Loucy (cell line): ENCODE data around the gene GP1BA.

Source experiments
- H2AFZ ChIP-seq: fragments of 200-600 bp; sonication (generic); 2 replicates; pipeline ENCODE4 v1.6.0; 2016; ENCODE audit warnings: antibody characterized with exemption, mild to moderate bottlenecking, low read length, moderate library complexity
- H3F3A ChIP-seq: fragments of 200-600 bp; 2 replicates; pipeline ENCODE4 v1.6.0; 2016; ENCODE audit warnings: antibody characterized with exemption, low read depth, mild to moderate bottlenecking
- H3K27me3 ChIP-seq: fragments of 200-600 bp; sonication (generic); 2 replicates; pipeline ENCODE4 v1.6.1; 2014; ENCODE audit warnings: low read length, mild to moderate bottlenecking; ENCODE audit not compliant: insufficient read depth, poor library complexity, severe bottlenecking
- H3K36me3 ChIP-seq: fragments of 200-600 bp; sonication (generic); 2 replicates; pipeline ENCODE4 v1.6.1; 2016; ENCODE audit warnings: low read length; ENCODE audit not compliant: insufficient read depth
- H3K4me1 ChIP-seq: fragments of 200-600 bp; sonication (generic); 2 replicates; pipeline ENCODE4 v1.5.1; 2014; ENCODE audit warnings: low read length, mild to moderate bottlenecking; ENCODE audit not compliant: insufficient read depth, poor library complexity, severe bottlenecking
- H3K4me2 ChIP-seq: fragments of 200-600 bp; sonication (generic); 2 replicates; pipeline ENCODE4 v1.6.0; 2014; ENCODE audit warnings: antibody characterized with exemption, low read length, low read depth, mild to moderate bottlenecking; ENCODE audit not compliant: poor library complexity, severe bottlenecking
- H3K4me3 ChIP-seq: fragments of 200-600 bp; sonication (generic); 2 replicates; pipeline ENCODE4 v1.5.1; 2014; ENCODE audit warnings: low read length, mild to moderate bottlenecking, mixed read lengths; ENCODE audit not compliant: poor library complexity, severe bottlenecking
- H3K79me2 ChIP-seq: fragments of 200-600 bp; sonication (generic); 2 replicates; pipeline ENCODE4 v1.6.1; 2014; ENCODE audit warnings: low read length; ENCODE audit not compliant: insufficient read depth
- H3K9ac ChIP-seq: fragments of 200-600 bp; sonication (generic); 2 replicates; pipeline ENCODE4 v1.6.0; 2014; ENCODE audit warnings: mild to moderate bottlenecking, low read depth, low read length, moderate library complexity; ENCODE audit not compliant: poor library complexity, severe bottlenecking
- H3K9me2 ChIP-seq: fragments of 200-600 bp; sonication (generic); replicated peaks from 2 replicates; pipeline ENCODE4 v1.6.1; 2016; ENCODE audit warnings: low read depth, low read length, mixed read lengths
- H3K9me3 ChIP-seq: fragments of 200-600 bp; sonication (generic); 2 replicates; pipeline ENCODE4 v1.6.1; 2014; ENCODE audit warnings: mild to moderate bottlenecking, antibody characterized with exemption, low read length, low read depth; ENCODE audit not compliant: insufficient read depth
- H4K20me1 ChIP-seq: fragments of 200-600 bp; sonication (generic); 2 replicates; pipeline ENCODE4 v1.6.0; 2014; ENCODE audit warnings: antibody characterized with exemption, low read length, mild to moderate bottlenecking; ENCODE audit not compliant: insufficient read depth, poor library complexity, severe bottlenecking
- EZH2phosphoT487 ChIP-seq: fragments of 200-600 bp; IDR thresholded peaks from 2 replicates; pipeline ENCODE4 v1.6.1; 2018; ENCODE audit warnings: antibody characterized with exemption, mild to moderate bottlenecking, moderate library complexity, borderline replicate concordance
- TF ChIP-seq, protein P1 (sequence below): fragments of 200-600 bp; sonication (generic); conservative IDR thresholded peaks from 2 replicates; pipeline ENCODE4 v1.5.1; 2014; ENCODE audit warnings: mild to moderate bottlenecking, antibody characterized with exemption, low read length

Gene GP1BA

DNA sequence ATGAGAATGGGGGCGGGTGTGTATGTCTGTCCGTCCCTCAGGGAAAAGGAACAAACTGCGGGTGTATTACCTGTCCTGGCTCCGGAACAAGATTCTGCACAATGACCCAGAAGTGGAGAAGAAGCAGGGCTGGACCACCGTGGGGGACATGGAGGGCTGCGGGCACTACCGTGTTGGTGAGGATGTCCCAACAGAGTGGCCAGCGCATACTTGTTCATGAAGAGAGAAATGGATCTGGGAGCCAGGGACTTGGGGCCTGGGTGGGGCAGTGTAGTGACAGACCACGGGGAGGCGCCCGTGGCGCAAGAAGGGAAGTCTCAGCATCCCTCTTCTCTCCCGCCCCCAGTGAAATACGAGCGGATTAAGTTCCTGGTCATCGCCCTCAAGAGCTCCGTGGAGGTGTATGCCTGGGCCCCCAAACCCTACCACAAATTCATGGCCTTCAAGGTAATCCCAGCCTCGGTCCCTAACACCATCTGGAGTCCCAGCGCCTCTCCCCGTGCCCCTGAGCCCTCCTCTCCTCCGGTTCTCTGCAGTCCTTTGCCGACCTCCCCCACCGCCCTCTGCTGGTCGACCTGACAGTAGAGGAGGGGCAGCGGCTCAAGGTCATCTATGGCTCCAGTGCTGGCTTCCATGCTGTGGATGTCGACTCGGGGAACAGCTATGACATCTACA, 36.3 kb upstream of the GP1BA start:
- Histone ChIP-seq H2AFZ (no peak overlapping the region), H3K4me2 (no peak overlapping the region), H3K9ac (no peak overlapping the region), H3K4me1 (no peaks in the 10 kb centered on the region), H3K79me2 (no peaks in the 10 kb centered on the region), H3K9me2 (no peaks in the 10 kb centered on the region), H3F3A (no peaks in the 10 kb centered on the region), H3K27me3 (no peaks in the 10 kb centered on the region), H3K9me3 (no peaks in the 10 kb centered on the region), H3K4me3 (no peak overlapping the region), H4K20me1 (no peaks in the 10 kb centered on the region), H3K36me3 (peaks cover 20% of the 10 kb centered on the region; the same call in 1 of the 2 replicates)
- TF ChIP-seq EZH2phosphoT487: no peak
- TF ChIP-seq, protein P1, sequence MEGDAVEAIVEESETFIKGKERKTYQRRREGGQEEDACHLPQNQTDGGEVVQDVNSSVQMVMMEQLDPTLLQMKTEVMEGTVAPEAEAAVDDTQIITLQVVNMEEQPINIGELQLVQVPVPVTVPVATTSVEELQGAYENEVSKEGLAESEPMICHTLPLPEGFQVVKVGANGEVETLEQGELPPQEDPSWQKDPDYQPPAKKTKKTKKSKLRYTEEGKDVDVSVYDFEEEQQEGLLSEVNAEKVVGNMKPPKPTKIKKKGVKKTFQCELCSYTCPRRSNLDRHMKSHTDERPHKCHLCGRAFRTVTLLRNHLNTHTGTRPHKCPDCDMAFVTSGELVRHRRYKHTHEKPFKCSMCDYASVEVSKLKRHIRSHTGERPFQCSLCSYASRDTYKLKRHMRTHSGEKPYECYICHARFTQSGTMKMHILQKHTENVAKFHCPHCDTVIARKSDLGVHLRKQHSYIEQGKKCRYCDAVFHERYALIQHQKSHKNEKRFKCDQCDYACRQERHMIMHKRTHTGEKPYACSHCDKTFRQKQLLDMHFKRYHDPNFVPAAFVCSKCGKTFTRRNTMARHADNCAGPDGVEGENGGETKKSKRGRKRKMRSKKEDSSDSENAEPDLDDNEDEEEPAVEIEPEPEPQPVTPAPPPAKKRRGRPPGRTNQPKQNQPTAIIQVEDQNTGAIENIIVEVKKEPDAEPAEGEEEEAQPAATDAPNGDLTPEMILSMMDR: no peak

DNA sequence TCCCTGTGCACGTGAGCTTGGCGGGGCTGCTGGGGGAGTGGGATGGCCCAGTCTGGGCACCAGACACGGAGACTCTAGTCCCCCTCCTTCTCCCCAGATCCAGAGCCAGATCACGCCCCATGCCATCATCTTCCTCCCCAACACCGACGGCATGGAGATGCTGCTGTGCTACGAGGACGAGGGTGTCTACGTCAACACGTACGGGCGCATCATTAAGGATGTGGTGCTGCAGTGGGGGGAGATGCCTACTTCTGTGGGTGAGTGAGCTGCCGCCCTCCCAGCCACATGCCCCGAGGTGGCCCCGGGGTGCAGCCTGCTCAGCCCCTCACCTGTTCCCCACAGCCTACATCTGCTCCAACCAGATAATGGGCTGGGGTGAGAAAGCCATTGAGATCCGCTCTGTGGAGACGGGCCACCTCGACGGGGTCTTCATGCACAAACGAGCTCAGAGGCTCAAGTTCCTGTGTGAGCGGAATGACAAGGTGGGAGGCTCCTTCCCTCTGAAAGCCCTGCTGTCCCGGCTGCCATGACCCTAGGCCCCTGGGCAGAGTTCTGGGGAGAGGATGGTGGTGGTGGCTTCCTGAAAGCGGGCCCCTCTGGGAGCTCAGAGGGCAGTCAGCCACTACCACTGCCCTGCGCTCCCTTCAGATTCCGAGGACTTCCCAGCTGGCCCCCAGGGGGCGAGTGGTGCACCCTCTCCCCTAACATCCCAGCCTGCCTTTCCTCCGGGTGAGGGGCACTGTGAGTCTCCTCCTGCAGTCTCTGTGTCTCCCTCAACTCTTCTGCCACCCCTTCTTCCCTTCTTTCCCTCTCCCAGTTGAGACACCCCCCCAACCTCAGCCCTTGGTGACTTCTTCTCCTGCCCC, 35.5 kb upstream of the GP1BA start:
- no peak overlapping the region for H3K9ac ChIP-seq
- no peaks in the 10 kb centered on the region for H3F3A ChIP-seq
- H3K27me3 ChIP-seq: no peaks in the 10 kb centered on the region
- H3K4me2 ChIP-seq: no peak overlapping the region
- H3K9me3 ChIP-seq: no peaks in the 10 kb centered on the region
- H3K9me2 ChIP-seq: no peaks in the 10 kb centered on the region
- H4K20me1 ChIP-seq: no peaks in the 10 kb centered on the region
- H3K4me3 ChIP-seq: no peak overlapping the region
- H2AFZ ChIP-seq: no peak overlapping the region
- TF ChIP-seq, protein P1: no peak
- TF ChIP-seq EZH2phosphoT487: no peak
- H3K4me1 ChIP-seq: no peaks in the 10 kb centered on the region
- H3K79me2 ChIP-seq: no peaks in the 10 kb centered on the region
- peaks cover 15% of the 10 kb centered on the region; the same call in 1 of the 2 replicates for H3K36me3 ChIP-seq

DNA sequence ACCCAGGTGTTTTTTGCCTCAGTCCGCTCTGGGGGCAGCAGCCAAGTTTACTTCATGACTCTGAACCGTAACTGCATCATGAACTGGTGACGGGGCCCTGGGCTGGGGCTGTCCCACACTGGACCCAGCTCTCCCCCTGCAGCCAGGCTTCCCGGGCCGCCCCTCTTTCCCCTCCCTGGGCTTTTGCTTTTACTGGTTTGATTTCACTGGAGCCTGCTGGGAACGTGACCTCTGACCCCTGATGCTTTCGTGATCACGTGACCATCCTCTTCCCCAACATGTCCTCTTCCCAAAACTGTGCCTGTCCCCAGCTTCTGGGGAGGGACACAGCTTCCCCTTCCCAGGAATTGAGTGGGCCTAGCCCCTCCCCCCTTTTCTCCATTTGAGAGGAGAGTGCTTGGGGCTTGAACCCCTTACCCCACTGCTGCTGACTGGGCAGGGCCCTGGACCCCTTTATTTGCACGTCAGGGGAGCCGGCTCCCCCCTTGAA, 34.8 kb upstream of the GP1BA start:
- Histone ChIP-seq H3K9ac (no peak overlapping the region), H3K9me2 (no peaks in the 10 kb centered on the region), H3K9me3 (no peaks in the 10 kb centered on the region), H3K4me3 (no peak overlapping the region), H3F3A (no peaks in the 10 kb centered on the region), H3K4me1 (no peaks in the 10 kb centered on the region), H2AFZ (no peak overlapping the region), H4K20me1 (no peaks in the 10 kb centered on the region), H3K27me3 (no peaks in the 10 kb centered on the region), H3K36me3 (peaks cover 15% of the 10 kb centered on the region; the same call in 1 of the 2 replicates), H3K4me2 (no peak overlapping the region), H3K79me2 (no peaks in the 10 kb centered on the region)
- TF ChIP-seq, protein P1: no peak
